Peyer's patch (tissue), 4 donors: Measurements from ENCODE around the gene TLL1. TPM values are rescaled to one million over a fixed set of nuclear protein-coding genes. Genes with fewer than 3 reads are reported as not detected.

Experiments used
- DNase-seq, 3 donors: peaks; one replicate each; pipeline ENCODE4 v3.0.0-alpha.2; 2017 to 2019
- H3K27ac ChIP-seq, 4 donors: fragments of 200-600 bp; sonication (generic); one replicate each; pipeline ENCODE4 v1.5.1; 2016 to 2019
- H3K27me3 ChIP-seq, 2 donors: fragments of 200-600 bp; sonication (generic); one replicate each; pipeline ENCODE4 v1.5.1; 2019
- H3K36me3 ChIP-seq, 3 donors: fragments of 200-600 bp; sonication (generic); one replicate each; pipeline ENCODE4 v1.5.1; 2016 to 2019
- H3K4me1 ChIP-seq, 4 donors: fragments of 200-600 bp; sonication (generic); one replicate each; pipeline ENCODE4 v1.5.1; 2016 to 2019
- H3K4me3 ChIP-seq, 4 donors: fragments of 200-600 bp; sonication (generic); 1 replicate in 3 of 4; 2 replicates in 1 of 4; pipeline ENCODE4 v1.5.1; 2016 to 2019; ENCODE audit warnings: mild to moderate bottlenecking in 1 of 4
- H3K9me3 ChIP-seq, 4 donors: fragments of 200-600 bp; sonication (generic); one replicate each; pipeline ENCODE4 v1.5.1; 2016 to 2019; ENCODE audit warnings: mild to moderate bottlenecking in 1 of 4
- POLR2A ChIP-seq, 2 donors: fragments of 450-650 bp; IDR thresholded peaks; one replicate each; pipeline ENCODE4 v1.5.1; 2017; ENCODE audit warnings: antibody characterized with exemption in 2 of 2, mild to moderate bottlenecking in 2 of 2, moderate library complexity in 2 of 2
- total RNA-seq, 4 donors: library from RNA; depleted of rRNA; stranded (reverse); fragments of >200 nt; gene quantifications; one replicate each; pipeline ENCODE4 v1.1.0, GENCODE V29; 2016
- TF ChIP-seq, protein P1 (sequence below), 6 experiments: fragments of 450-650 bp in 4 of 6; fragments of 200-600 bp in 2 of 6; sonication (generic) in 1 of 6; IDR thresholded peaks; one replicate each; pipeline ENCODE4 v1.5.1; 2017 to 2019; ENCODE audit warnings: antibody characterized with exemption in 6 of 6, mild to moderate bottlenecking in 3 of 6, moderate library complexity in 1 of 6

The TLL1 gene
- total RNA-seq, 4 donors from 2014 or later: 1.6 to 7.4 (median 5.5) TPM

DNA sequence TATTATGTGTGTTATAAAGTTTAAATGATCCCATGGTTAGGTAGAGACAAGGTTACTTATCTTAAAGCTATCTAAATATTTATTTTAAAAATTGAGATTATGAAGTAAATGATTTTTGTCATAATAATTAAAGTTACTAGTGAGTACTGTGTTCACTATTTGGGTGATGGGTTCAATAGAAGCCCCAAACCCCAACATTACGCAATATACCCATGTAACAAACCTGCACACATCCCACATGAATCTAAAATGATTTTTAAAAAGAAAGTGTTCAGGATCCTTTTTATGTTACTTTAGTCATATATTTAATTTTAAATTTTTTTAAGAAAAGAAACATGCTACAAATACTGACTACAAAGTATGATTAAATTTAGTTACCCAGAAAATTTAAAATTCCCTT, 193.9 kb downstream of the TLL1 start:
- no peak for TF ChIP-seq POLR2A (IDR thresholded peaks at IDR 0.05)
- TF ChIP-seq, protein P1, sequence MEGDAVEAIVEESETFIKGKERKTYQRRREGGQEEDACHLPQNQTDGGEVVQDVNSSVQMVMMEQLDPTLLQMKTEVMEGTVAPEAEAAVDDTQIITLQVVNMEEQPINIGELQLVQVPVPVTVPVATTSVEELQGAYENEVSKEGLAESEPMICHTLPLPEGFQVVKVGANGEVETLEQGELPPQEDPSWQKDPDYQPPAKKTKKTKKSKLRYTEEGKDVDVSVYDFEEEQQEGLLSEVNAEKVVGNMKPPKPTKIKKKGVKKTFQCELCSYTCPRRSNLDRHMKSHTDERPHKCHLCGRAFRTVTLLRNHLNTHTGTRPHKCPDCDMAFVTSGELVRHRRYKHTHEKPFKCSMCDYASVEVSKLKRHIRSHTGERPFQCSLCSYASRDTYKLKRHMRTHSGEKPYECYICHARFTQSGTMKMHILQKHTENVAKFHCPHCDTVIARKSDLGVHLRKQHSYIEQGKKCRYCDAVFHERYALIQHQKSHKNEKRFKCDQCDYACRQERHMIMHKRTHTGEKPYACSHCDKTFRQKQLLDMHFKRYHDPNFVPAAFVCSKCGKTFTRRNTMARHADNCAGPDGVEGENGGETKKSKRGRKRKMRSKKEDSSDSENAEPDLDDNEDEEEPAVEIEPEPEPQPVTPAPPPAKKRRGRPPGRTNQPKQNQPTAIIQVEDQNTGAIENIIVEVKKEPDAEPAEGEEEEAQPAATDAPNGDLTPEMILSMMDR (IDR thresholded peaks at IDR 0.05): no peak

DNA sequence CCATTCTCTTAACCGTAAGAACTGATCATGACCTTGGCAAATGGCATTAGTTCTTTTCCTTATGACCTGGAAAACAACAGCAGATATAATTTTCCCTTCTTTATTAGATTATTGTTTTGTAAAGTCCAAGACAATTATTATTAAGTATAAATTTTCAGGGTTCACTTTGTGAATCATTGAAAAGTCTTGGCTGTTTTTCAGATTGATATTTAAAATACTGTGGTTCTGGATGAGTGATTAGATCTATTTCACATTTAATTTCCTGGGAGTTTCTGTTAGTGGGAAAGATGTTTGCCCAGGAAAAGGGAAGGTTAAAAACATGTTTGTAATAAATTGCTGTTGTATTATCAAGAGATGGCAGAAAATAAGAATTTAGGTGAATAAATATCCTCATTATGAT, 194.9 kb downstream of the TLL1 start:
- TF ChIP-seq, protein P1 (IDR thresholded peaks at IDR 0.05): no peak
- no peak for TF ChIP-seq POLR2A (IDR thresholded peaks at IDR 0.05)
- no peak for DNase-seq
- Histone ChIP-seq H3K27me3 (no peaks in the 10 kb centered on the region), H3K4me3 (no peak overlapping the region), H3K9me3 (no peaks in the 10 kb centered on the region), H3K36me3 (peaks cover 0 to 3% (median 0%) of the 10 kb centered on the region in 3 donors), H3K4me1 (no peaks in the 10 kb centered on the region), H3K27ac (no peak overlapping the region)

More for the DNA sequence above, 193.9 kb downstream of the TLL1 start:
- H3K36me3 ChIP-seq: peaks cover 0 to 3% (median 0%) of the 10 kb centered on the region in 3 donors
- no peaks in the 10 kb centered on the region for H3K9me3 ChIP-seq
- no peak overlapping the region for H3K4me3 ChIP-seq
- no peak overlapping the region for H3K27ac ChIP-seq
- no peaks in the 10 kb centered on the region for H3K4me1 ChIP-seq
- DNase-seq: no peak
- H3K27me3 ChIP-seq: no peaks in the 10 kb centered on the region

DNA sequence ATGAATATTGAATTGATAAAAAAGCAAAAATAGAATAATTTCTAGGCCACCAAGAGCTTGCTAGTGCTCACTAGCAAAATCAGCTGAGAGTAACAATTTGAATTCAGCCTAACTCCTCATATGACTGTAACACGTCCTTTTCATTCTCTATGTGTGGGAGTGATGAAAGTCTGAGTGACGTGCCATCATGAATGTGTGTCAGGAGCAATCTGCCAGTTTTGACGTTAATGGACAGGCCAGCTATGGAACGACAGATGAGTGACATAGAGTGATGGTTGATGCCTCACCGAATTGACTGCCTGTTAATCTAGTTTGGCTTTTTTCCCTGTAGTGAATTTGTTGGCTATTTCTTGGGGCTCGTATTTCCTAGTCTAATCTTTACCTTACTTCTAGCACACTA, 200.7 kb downstream of the TLL1 start:
- H3K4me1 ChIP-seq: no peaks in the 10 kb centered on the region

DNA sequence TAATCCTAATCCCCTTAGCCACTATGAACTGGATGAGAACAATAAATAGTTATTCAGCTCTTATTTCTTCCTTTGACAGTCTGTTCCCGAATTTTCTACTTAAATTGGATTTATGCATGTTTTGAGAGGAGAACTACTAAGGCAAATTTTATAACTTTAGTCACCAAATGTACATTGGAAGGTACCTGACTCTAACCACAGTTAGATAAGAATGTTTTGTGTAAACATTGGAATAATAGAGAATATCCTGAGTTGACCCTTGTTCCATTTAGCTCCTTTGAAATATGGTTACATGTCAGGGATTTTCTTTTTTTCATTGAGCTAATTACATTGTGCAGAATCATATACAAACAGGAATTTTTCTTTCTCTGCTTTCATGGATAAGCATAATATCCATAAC, 202.6 kb downstream of the TLL1 start:
- Histone ChIP-seq H3K9me3 (no peaks in the 10 kb centered on the region), H3K4me1 (no peaks in the 10 kb centered on the region), H3K27me3 (no peaks in the 10 kb centered on the region), H3K27ac (no peak overlapping the region), H3K36me3 (no peaks in the 10 kb centered on the region), H3K4me3 (no peak overlapping the region)
- no peak for TF ChIP-seq POLR2A (IDR thresholded peaks at IDR 0.05)
- TF ChIP-seq, protein P1 (IDR thresholded peaks at IDR 0.05): no peak
- no peak for DNase-seq

More for the DNA sequence above, 200.7 kb downstream of the TLL1 start:
- TF ChIP-seq POLR2A (IDR thresholded peaks at IDR 0.05): no peak
- TF ChIP-seq, protein P1 (IDR thresholded peaks at IDR 0.05): no peak
- Histone ChIP-seq H3K36me3 (no peaks in the 10 kb centered on the region), H3K27ac (no peak overlapping the region), H3K9me3 (no peaks in the 10 kb centered on the region), H3K27me3 (no peaks in the 10 kb centered on the region), H3K4me3 (no peak overlapping the region)
- no peak for DNase-seq

DNA sequence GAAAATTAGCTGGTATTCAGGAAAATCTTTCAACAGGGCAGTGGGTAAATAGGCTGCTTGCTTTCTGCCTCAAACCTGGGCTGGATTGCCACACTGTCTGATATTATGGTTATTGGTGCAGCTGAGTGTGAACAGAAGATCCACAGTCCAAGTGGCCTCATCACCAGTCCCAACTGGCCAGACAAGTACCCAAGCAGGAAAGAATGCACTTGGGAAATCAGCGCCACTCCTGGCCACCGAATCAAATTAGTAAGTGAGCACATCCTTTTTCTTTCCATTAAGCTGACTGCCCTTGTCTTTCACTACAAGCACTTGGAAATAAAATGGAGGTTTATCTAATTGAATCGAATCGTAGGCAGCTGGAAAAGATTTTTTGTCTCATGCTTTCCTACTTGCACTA, 204.7 kb downstream of the TLL1 start:
- Histone ChIP-seq H3K27ac (no peak overlapping the region), H3K9me3 (no peaks in the 10 kb centered on the region), H3K36me3 (no peaks in the 10 kb centered on the region), H3K4me3 (no peak overlapping the region), H3K4me1 (no peaks in the 10 kb centered on the region), H3K27me3 (no peaks in the 10 kb centered on the region)
- TF ChIP-seq, protein P1 (IDR thresholded peaks at IDR 0.05): no peak
- no peak for TF ChIP-seq POLR2A (IDR thresholded peaks at IDR 0.05)
- no peak for DNase-seq

DNA sequence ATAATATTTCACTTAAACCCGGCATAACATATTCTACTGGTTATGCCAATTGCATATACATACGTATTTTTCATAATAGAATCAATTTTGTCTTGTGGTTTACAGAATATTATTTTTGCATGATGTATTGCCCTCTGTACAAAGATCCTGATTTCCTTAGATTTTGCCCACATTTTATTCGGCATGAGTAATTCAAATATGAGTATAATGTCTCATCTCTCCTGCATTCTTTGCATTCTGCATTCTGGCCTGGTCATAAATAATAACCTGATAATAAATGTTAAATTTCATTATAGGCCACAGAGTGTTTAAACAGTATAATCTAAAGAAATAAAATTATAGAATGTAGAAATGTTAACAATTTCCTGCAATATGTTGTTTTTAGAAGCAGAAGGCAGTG, 205.3 kb downstream of the TLL1 start:
- Histone ChIP-seq H3K9me3 (no peaks in the 10 kb centered on the region), H3K27me3 (no peaks in the 10 kb centered on the region), H3K27ac (no peak overlapping the region), H3K4me1 (no peaks in the 10 kb centered on the region), H3K4me3 (no peak overlapping the region), H3K36me3 (no peaks in the 10 kb centered on the region)
- no peak for TF ChIP-seq POLR2A (IDR thresholded peaks at IDR 0.05)
- TF ChIP-seq, protein P1 (IDR thresholded peaks at IDR 0.05): no peak
- DNase-seq: no peak
